Ammon's horn (tissue), 1 donor: ENCODE measurements around the gene ITSN1.
"Not testable (repeated sequence)": the region's sequence is repeated elsewhere in the genome, so short reads cannot be mapped to it uniquely, and the experiment has no call there.

Experiments used
- DNase-seq: peaks from one replicate; pipeline ENCODE4 v3.0.0-alpha.2; 2016; ENCODE audit warnings: low spot score

ITSN1 gene

DNA sequence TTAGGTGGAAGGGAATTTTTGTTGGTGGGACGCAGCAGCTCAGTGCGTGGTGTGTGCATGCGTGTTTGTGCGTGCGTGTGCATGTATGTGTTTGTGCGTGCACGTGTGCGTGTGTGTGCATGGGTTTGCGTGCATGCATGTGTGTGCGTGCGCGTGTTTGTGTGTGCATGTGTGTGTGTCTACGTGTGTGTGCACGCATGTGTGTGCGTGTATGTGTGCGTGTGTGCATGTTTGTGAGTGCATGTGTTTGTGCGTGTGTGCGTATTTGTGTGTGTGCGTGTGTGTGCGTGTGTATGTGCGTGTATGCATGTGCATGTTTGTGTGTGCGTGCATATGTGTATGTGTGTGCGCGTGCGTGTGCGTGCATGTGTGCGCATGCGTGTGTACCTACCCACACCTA, 253.1 kb downstream of the ITSN1 start:
- no peak for DNase-seq

DNA sequence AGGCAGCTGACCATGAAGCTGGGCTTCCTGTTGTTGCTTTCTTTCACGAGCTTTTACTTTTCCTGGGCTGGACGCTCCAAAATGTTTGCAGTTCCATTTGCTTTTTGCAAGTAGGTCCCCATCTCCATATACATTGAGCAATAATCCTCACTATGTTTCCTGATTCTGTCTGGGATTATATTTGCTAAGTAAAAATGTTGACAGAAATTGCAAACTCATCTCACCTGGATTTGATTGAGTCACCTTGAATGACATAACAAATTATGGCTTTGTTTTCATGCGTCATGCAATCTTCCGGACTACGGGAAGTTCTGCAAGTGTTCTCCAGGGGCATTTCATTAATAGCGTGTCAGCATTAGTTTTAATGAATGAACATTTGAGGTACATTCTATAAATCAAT, 254.4 kb downstream of the ITSN1 start:
- DNase-seq = no peak

DNA sequence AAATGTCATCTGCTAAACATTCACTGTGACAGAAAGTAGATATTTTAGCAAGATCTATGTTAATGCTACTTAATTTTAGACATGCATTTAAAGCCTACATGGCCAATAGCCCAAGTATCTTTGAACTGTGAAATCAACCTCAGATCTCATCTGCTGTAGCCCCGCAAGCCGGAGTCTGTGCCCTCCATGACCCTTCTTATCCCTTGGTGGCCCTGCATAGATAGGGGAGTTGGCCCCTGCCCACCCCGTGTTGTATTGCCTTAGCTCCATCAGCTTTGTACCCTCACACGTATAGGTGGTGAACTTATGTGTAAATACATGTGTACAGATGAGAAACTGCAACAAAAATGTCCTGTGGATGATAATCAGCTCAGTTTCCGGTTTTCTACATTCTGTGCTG, 254.8 kb downstream of the ITSN1 start:
- no peak for DNase-seq

DNA sequence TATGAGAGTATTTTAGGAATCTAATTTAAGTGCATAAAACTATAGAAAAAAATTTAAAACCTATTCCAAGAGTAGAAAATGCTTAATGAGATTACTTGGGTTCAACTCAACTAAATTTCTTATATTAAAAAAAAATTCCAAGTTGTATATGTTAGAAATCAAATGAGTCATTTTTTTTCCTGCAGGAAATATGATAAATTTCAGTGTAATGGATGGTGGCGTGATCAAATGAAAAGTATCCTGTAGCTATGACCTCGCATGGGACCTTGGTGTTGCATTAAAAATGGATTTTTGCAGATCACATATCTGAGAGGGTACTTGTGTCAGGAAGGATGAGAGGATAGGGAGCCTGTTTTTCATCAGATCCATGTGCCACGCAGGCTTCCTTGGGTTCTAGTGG, 255.4 kb downstream of the ITSN1 start:
- DNase-seq = no peak

DNA sequence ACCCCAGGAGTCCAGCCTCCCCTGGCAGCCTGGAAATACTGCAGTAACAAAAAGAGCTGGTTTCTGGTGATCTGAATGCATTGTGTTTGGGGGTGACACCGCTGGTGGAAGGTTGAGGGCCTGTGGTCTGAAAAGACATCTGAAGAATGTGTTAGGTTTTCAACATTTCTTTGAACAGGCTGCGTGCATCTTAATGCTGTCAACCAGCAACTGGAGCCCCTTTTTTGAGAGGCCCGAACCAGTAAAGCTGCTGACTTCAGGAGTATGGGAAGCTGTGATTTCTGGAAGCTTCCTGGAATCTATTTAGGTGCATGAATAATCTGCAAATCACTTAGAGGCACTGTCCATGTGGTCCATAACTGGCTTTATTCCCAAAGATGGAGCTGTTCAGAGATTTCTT, 256.3 kb downstream of the ITSN1 start:
- DNase-seq = no peak

DNA sequence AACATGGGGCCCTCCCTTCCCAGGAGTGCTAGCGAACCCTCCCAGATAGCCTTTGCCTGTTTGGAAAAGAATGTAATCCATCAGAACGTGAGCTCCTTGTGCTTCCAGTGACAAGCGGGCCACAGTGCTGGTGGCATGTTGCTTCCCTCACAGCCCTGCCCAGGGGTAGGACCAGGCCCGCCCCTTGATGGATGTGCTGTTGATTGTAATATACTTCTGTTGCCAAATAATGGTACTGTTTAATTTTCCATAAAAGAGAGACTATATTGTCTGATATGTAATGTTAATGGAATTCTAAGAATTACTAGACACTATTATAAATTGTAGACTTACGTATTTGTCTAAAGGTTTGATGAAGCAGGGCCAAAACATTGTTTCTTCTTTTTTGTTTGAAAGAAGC, 256.9 kb downstream of the ITSN1 start:
- DNase-seq = no peak

DNA sequence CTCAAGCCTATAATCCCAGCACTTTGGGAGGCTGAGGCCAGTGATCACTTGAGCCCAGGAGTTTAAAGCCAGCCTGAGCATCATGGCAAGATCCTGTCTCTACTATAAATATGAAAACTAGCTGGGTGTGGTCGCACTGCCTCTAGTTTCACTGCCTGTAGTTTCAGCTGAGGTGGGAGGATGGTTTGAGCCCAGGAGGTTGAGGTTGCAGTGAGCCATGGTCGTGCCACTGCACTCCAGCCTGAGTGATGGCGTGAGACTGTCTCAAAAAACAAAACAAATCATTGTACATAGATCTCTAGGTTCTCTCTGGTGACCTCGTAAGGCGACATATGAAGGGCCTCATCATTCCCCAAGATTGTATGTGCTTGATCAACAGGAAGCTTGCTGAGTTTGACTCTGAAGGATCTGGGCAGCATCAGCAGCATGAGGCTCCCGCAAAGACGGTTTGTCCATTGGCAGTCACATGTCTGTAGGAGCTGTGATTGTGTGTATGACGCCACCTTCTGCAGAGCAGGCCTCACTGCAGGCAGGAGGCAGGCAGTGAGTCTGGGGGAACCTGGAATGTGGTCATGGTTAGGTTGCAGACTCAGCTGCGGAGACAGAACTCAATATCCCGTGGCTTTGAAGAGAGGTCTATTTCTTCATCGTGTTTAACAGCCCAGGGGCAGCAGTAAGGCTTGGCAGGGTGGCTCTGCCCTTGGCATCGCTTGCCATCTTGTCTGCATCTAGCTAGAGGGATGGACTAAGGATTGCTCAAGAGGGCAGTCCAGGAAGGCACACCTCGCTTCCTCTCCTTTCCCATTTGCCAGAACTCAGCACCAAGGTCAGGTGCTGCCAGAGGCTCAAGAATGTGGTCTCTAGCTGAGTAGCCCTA, 259.3 kb downstream of the ITSN1 start:
- peak; percentile 69 for DNase-seq

DNA sequence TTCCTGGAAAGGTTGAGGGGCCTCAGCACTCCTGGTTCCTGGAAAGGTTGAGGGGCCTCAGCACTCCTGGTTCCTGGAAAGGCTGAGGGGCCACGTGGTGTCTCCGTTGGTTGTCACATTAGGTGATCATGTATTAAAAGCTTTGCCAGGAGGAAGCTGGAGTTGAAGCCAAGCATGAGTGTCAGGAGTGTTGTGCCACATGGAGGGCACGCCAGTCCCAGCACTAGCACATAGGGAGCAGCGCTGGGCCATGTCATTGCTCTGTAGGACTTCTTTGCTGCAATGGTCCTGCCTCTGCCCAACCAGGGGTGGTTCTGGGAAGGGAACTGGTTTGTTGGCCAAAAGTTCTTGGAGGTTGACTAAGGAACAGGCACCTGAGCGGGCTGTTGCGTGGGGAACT, 260.0 kb downstream of the ITSN1 start:
- DNase-seq = no peak

DNA sequence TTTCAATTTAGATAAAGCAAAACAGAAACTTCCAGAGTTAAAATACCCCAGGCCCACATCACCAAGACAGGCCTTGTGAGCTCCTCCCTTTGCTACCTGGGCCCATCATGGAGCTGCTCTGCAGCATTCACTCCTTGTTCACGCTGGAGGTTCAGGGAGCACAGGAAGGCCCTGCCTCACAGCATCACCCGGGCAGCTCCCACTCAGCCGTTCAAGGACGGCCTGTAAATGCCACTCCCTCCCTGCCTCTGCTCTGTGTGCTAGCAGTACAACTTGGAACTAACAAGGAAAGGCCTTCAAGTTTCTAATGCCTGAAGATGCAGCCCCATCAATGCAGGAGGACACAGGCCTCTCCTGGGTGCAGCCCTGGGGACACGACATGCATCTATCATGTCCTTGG, 261.7 kb downstream of the ITSN1 start:
- no peak for DNase-seq

DNA sequence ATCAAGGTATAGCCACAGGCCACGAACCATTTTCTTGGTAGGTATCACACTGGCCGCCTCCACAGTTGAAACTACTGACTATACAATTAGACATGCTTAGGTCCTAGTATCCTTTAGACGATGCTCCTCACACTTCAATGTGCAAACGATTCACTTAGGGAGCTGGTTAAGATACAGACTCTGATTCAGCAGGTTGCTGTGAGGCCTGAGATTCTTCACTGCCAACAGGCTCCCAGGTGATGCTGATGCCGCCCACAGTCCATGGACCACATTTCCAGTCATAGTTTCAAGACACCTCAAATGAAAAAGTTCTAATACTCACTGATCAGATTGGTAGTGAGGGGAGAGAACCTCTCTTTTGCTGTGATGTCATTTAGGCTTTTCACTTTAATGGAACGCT, 266.5 kb downstream of the ITSN1 start:
- no peak for DNase-seq

DNA sequence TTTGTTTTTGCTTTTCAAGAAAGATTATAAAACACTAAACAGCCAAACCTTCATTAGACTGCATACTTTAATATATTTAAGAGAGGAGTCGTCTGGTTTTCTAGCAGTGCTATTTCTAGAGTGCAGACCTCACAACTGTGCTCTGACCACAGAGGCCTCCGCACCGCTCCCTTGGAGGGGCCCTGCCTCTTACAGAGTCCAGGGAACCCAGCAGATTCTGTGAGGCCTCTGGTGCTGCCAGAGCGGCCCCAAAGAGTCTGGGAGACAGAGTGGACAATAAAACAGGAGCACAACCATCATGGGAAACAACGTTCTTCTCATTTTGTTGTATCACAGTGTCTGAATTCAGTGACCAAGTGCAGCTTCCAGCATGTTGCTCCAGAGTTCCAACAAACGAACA, 267.5 kb downstream of the ITSN1 start:
- no peak for DNase-seq

DNA sequence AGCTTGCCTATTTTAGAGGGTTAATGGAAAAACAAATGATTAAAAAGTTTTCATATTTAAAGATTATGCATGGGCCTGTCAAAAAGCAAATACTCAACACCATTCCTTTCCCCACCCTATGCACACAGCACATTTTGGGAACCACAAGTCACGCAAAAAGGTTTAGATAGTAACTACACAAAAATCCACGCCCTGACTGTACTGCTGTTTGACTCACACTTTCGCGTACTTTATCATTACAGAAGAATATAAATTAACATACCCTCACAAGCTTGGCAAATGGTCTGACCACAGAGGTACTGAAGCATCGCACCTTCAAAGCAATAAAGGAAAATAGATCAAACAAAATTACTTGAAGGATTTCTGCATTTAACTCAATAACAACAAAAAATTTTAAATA, 271.9 kb downstream of the ITSN1 start:
- no peak for DNase-seq

DNA sequence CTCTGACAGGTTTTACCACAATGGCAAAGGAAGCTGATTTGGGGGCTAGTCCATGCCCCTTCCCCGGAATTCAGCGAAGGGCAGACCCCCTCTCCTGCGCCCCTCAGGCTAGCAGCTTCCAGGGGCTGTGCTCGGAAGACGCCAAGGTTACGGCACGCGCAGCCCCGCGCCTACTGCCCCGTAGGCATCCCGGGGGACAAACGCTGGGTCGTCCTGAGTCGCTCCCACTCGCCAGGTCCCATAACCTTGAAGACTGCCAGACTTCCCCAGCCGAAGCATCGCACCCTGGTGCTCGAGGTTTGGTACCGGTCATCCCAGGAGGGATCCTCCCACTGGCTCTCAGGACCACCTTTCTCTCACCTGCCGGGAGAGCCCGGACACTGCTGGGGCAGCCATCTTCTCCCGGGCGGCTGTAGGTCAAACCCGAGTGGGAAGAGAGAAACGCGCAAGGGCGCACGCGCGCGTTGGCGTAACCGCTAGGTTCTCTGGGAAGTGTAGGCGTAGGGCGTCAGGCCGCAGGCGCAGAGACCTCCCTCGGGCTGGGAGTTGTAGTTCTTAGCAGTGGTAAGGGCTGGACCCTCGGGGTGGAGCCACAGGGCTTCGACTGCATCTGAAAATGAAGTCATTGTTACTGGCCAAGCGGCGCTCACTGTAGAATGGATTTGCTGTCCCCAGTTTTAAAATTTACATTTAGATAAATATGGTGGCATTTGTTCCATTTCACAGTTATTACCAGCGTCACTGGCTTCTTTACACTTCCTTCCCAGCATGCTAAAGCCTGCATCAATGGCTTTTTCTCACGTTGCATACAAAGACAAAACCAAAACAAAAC, 273.3 kb downstream of the ITSN1 start, which contains the start of gene ATP5PO:
TSS of gene ATP5PO (minus strand) at position 437 of the 832 bp plus-strand sequence. CDS start at position 396, 41 bp downstream.
- peak; percentile 99 for DNase-seq

DNA sequence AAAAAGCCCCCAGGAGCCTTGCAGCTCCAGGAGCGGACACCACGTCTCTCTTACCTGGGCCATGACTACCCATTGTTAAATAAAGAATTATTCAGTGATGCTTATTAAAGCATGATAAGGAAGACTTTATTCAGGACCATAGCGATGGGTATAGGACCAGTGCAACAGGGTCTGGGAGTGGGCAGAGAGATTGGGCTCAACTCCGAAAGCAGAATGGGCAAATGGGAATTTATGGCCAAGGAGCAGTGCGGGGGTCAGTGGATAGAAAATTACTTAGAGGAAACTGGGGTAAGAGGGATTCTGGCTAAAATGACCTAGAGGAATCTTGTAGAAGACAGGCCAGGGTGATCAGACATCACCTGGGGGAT, 273.9 kb downstream of the ITSN1 start:
- no peak for DNase-seq

DNA sequence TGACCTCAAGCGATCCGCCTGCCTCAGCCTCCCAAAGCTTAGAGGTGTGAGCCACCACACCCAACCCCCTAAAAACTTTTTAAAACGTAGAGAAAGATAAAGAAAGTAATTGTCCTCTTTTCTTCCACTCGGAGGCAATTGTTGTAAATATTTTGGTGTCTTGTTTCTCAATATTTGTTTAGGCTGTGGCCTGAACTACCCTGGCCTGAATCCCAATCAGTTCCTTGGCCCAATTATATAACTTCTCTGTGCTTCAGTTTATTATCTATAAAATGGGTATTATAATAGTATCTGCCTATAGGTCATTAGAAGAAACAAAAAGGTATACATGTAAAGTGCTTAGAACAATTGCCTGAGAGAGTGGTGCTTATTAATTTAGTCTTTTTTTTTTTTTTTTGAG, 275.1 kb downstream of the ITSN1 start:
- no peak for DNase-seq

DNA sequence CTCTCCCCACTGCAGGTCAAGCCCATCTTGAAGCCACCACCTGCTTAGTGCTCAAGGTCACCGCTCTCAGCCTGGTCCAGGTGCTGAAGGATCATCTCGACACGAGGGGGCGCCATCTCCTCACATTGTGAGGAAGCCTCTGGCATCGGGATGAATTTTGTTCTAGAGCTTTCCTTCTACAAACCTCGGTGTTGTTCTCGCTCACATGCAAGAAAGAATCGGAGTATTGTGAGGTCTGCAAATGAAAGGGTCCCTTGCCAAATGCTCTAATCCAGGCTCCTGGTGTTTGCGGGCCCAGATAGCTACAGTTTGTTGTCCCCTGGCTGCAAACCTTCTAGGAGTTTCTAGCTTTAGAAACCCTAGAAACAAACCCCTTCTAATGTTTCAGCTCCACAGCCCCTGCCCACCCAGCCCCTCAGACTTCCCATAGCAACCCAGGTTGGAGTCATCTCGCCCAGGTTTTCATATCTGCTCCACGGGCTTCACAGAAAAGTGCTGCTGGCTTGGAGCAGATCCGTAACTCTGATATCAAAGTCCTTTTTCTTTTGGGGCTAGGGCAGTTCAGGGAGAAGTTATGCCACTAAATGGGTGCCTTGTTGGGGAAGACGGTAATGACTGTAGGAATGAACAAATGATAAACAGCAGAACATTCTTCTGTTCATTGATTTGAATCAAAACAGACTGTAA, 281.9 kb downstream of the ITSN1 start:
- DNase-seq = peak; percentile 95

DNA sequence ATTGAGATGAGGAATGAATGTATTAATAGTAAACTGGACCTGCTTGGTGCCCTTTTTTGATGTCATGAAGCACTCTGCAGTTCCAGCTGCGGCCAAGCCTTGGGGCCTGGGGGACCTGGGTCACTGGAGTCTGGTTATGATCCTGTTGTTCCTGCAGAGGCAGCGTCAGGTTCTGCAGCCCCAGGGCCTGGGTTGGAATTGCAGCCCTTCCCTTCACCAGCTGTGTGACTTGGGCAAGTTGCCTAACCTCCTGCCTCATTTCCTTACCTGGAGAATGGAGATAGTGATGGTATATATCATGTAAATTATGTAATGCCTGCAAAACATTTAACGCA, 282.4 kb downstream of the ITSN1 start:
- DNase-seq = no peak

DNA sequence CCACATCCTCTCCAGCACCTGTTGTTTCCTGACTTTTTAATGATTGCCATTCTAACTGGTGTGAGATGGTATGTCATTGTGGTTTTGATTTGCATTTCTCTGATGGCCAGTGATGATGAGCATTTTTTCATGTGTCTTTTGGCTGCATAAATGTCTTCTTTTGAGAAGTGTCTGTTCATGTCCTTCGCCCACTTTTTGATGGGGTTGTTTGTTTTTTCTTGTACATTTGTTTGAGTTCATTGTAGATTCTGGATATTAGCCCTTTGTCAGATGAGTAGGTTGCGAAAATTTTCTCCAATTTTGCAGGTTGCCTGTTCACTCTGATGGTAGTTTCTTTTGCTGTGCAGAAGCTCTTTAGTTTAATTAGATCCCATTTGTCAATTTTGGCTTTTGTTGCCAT, 283.9 kb downstream of the ITSN1 start:
- not testable (repeated sequence) for DNase-seq

DNA sequence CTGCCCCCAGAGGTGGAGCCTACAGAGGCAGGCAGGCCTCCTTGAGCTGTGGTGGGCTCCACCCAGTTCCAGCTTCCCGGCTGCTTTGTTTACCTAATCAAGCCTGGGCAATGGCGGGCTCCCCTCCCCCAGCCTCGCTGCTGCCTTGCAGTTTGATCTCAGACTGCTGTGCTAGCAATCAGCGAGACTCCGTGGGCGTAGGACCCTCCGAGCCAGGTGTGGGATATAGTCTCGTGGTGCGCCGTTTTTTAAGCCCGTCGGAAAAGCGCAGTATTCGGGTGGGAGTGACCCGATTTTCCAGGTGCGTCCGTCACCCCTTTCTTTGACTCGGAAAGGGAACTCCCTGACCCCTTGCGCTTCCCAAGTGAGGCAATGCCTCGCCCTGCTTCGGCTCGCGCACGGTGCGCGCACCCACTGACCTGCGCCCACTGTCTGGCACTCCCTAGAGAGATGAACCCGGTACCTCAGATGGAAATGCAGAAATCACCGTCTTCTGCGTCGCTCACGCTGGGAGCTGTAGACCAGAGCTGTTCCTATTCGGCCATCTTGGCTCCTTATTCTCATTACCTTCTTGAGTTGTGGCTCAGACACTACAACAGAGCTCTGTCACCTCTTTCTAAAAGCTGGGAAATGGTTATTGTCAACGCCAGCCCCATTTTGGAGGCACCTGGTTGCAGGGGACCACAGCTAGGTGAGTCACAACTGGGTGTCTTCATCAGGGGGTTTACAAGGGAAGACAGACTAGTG, 288.9 kb downstream of the ITSN1 start:
- DNase-seq = not testable (repeated sequence)

DNA sequence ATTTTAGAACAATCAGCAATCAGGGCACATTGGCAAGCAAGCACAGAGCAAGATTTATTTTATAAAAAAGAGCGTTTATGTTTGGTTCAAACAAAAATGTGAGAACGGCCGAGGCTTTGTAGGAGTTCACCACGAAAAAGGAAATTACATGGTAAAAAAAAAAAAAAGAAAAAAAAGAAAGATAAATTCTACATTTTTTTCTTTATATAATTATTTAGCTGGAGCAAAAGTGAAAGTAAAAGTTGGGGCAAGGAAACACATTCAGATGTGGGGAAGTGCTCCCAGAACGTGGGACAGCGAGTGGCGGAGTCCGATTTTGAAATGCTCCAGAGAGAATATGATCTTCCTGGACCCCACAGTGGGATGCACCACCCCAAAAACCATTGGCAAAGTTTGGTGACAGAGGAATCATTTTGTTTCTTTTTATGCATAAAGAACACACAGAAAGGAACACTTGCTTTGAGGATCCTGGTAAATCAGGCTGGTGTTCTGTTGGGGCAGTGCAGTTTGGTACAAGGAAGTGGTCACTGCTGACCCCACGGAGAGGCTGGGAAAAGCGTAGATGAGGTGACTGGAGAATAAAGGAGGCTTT, 289.6 kb downstream of the ITSN1 start:
- DNase-seq = no peak

DNA sequence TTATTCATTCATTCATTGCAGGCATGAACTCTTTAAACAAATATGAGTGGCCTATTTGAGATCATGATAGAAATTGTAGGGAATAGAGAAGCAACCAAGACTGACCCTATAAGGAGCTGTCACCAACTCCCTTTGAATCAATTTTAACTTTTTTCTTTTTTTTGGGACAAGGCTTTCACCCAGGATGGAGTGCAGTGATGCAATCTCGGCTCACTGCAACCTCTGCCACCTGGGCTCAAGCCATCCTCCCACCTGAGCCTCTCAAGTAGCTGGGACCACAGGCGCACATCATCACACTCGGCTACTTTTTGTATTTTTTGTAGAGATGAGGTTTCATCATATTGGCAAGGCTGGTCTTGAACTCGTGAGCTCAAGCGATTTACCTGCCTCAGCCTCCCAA, 290.4 kb downstream of the ITSN1 start:
- DNase-seq = no peak
